HCT116 (cell line): ENCODE measurements around the gene EEFSEC. TPM values are rescaled to one million over a fixed set of nuclear protein-coding genes. Genes with fewer than 3 reads are reported as not detected.

Experiments
- ATAC-seq: fragments of 200-7000 bp; cut with Tn5 transposase; 2 replicates; pipeline ENCODE4 v1.9.1; 2020; ENCODE audit warnings: mild to moderate bottlenecking, moderate library complexity
- BruUV-seq: library from RNA; stranded (reverse); fragments of 400-500 nt; replicated peaks from 2 replicates; lab custom pipeline; 2021; lab: Mats Ljungman, UMichigan
- CTCF ChIA-PET: fragments of 300-600 bp; sonication (Branson Sonifier 250); formaldehyde crosslinking; loops from one replicate; lab custom pipeline; 2021; ENCODE audit warnings: antibody characterized with exemption; lab: Charles Lee
- POLR2A ChIA-PET: fragments of 300-600, 350-600 bp; sonication (Branson Sonifier 250); formaldehyde crosslinking; loops from one replicate; lab custom pipeline; 2021; ENCODE audit warnings: antibody characterized with exemption; lab: Charles Lee
- RAD21 ChIA-PET, 2 experiments: fragments of 300-600 bp; sonication (Branson Sonifier 250); formaldehyde crosslinking; loops; one replicate each; lab custom pipeline; 2023; ENCODE audit warnings: low total read pairs in 2 of 2; ENCODE audit not compliant: uncharacterized antibody in 2 of 2, unreplicated experiment in 2 of 2, low non-redundant PET in 1 of 2; lab: Charles Lee
- DNase-seq: peaks from one replicate; pipeline ENCODE4 v3.0.0-alpha.2; 2010; ENCODE audit warnings: low read depth, low spot score
- H2AFZ ChIP-seq: fragments of 200-600 bp; shearing (Covaris generic), sonication (generic); 2 replicates; pipeline ENCODE4 v1.6.1; 2017; ENCODE audit warnings: low read depth, mixed run types, mixed read lengths, antibody characterized with exemption, low read length; ENCODE audit not compliant: poor library complexity, severe bottlenecking
- H3K27ac ChIP-seq: 2 replicates; pipeline ENCODE4 v1.5.1; 2012; ENCODE audit warnings: low read depth, low read length
- H3K27me3 ChIP-seq: fragments of 200-600 bp; sonication (generic); 2 replicates; pipeline ENCODE4 v1.6.1; 2016; ENCODE audit warnings: mixed run types, low read length, mixed read lengths; ENCODE audit not compliant: insufficient read depth
- H3K36me3 ChIP-seq, 2 experiments: fragments of 200-500 bp in 1 of 2; fragments of 200-600 bp in 1 of 2; sonication (Bioruptor generic) in 1 of 2; sonication (generic) in 1 of 2; 2 replicates each; pipeline versions ENCODE4 v1.5.1 to v1.6.1; 2014 to 2016; ENCODE audit warnings: low read length in 2 of 2, inconsistent platforms in 1 of 2, mixed read lengths in 1 of 2, mixed run types in 1 of 2; ENCODE audit not compliant: insufficient read depth in 2 of 2, control insufficient read depth in 1 of 2
- H3K4me1 ChIP-seq, 2 experiments: fragments of 200-600 bp in 1 of 2; sonication (generic) in 1 of 2; 2 replicates each; pipeline versions ENCODE4 v1.5.1 to v1.6.1; 2012 to 2017; ENCODE audit warnings: low read length in 2 of 2, inconsistent platforms in 1 of 2, mild to moderate bottlenecking in 1 of 2, mixed read lengths in 1 of 2, mixed run types in 1 of 2, moderate library complexity in 1 of 2; ENCODE audit not compliant: insufficient read depth in 2 of 2, control insufficient read depth in 1 of 2
- H3K4me2 ChIP-seq: fragments of 200-600 bp; sonication (generic); 2 replicates; pipeline ENCODE4 v1.6.1; 2017; ENCODE audit warnings: mixed run types, low read length, mixed read lengths
- H3K4me3 ChIP-seq, 2 experiments: fragments of 200-600 bp in 1 of 2; sonication (generic) in 1 of 2; replicated peaks in 1 of 2; 2 replicates each; pipeline ENCODE4 v1.5.1; 2011 to 2016; ENCODE audit warnings: low read length in 2 of 2, control low read depth in 1 of 2, low read depth in 1 of 2, mild to moderate bottlenecking in 1 of 2, mixed read lengths in 1 of 2, mixed run types in 1 of 2
- H3K79me2 ChIP-seq: fragments of 200-600 bp; sonication (generic); 2 replicates; pipeline ENCODE4 v1.6.1; 2017; ENCODE audit warnings: mild to moderate bottlenecking, mixed run types, low read length, moderate library complexity, mixed read lengths; ENCODE audit not compliant: insufficient read depth
- H3K9ac ChIP-seq: fragments of 200-600 bp; sonication (generic); 2 replicates; pipeline ENCODE4 v1.6.1; 2016; ENCODE audit warnings: low read length, mixed read lengths
- H3K9me2 ChIP-seq: fragments of 200-600 bp; sonication (generic), shearing (Covaris generic); 2 replicates; pipeline ENCODE4 v1.6.1; 2017; ENCODE audit warnings: mixed run types, mild to moderate bottlenecking, moderate library complexity; ENCODE audit not compliant: insufficient read depth
- H3K9me3 ChIP-seq, 2 experiments: fragments of 200-500 bp in 1 of 2; fragments of 200-600 bp in 1 of 2; sonication (Bioruptor generic) in 1 of 2; sonication (generic) in 1 of 2; 2 replicates each; pipeline ENCODE4 v1.6.1; 2014 to 2017; ENCODE audit warnings: low read length in 2 of 2, mixed read lengths in 2 of 2, inconsistent platforms in 1 of 2, low read depth in 1 of 2, mild to moderate bottlenecking in 1 of 2, mixed run types in 1 of 2, moderate library complexity in 1 of 2; ENCODE audit not compliant: control insufficient read depth in 1 of 2, insufficient read depth in 1 of 2
- H4K20me1 ChIP-seq: fragments of 200-600 bp; sonication (generic), shearing (Covaris generic); 2 replicates; pipeline ENCODE4 v1.6.1; 2017; ENCODE audit warnings: mixed run types, mild to moderate bottlenecking, moderate library complexity; ENCODE audit not compliant: insufficient read depth
- CBX3 ChIP-seq: IDR thresholded peaks from 2 replicates; pipeline ENCODE4 v1.6.1; 2012; ENCODE audit warnings: low read depth
- CEBPB ChIP-seq: IDR thresholded peaks from 2 replicates; pipeline ENCODE4 v1.6.1; 2012; ENCODE audit warnings: low read depth
- CTCF ChIP-seq, 3 experiments: fragments of 200-600 bp in 1 of 3; sonication (generic) in 1 of 3; IDR thresholded peaks in 2 of 3; conservative IDR thresholded peaks in 1 of 3; 2 replicates each; pipeline ENCODE4 v1.5.1; 2012 to 2017; ENCODE audit warnings: low read depth in 2 of 3, low read length in 2 of 3, antibody characterized with exemption in 1 of 3, borderline replicate concordance in 1 of 3, control low read depth in 1 of 3, mild to moderate bottlenecking in 1 of 3, mixed read lengths in 1 of 3, mixed run types in 1 of 3, moderate library complexity in 1 of 3; ENCODE audit not compliant: insufficient read depth in 1 of 3
- EGR1 ChIP-seq: IDR thresholded peaks from 2 replicates; pipeline ENCODE4 v1.6.1; 2012; ENCODE audit warnings: low read depth
- ELF1 ChIP-seq: IDR thresholded peaks from 2 replicates; pipeline ENCODE4 v1.6.1; 2012; ENCODE audit warnings: low read depth, borderline replicate concordance
- EZH2 ChIP-seq: fragments of 200-600 bp; sonication (generic); IDR thresholded peaks from 2 replicates; pipeline ENCODE4 v1.6.1; 2017; ENCODE audit warnings: antibody characterized with exemption, mixed run types
- EZH2phosphoT487 ChIP-seq: fragments of 200-600 bp; IDR thresholded peaks from 2 replicates; pipeline ENCODE4 v1.6.1; 2018; ENCODE audit warnings: antibody characterized with exemption, borderline replicate concordance
- FOSL1 ChIP-seq: IDR thresholded peaks from 2 replicates; pipeline ENCODE4 v1.6.1; 2012; ENCODE audit warnings: low read depth
- JUND ChIP-seq: IDR thresholded peaks from 2 replicates; pipeline ENCODE4 v1.6.1; 2012
- POLR2A ChIP-seq: IDR thresholded peaks from 2 replicates; pipeline ENCODE4 v1.7.0; 2011; ENCODE audit warnings: borderline replicate concordance; ENCODE audit not compliant: insufficient read depth, insufficient read length; ENCODE audit errors: extremely low read depth
- POLR2AphosphoS5 ChIP-seq: IDR thresholded peaks from 2 replicates; pipeline ENCODE4 v1.6.1; 2011; ENCODE audit warnings: mild to moderate bottlenecking, low read depth, low read length, moderate library complexity
- RAD21 ChIP-seq: IDR thresholded peaks from 2 replicates; pipeline ENCODE4 v1.6.1; 2012; ENCODE audit warnings: low read depth, mild to moderate bottlenecking
- REST ChIP-seq: IDR thresholded peaks from 2 replicates; pipeline ENCODE4 v1.6.1; 2012; ENCODE audit warnings: low read depth
- SIN3A ChIP-seq: IDR thresholded peaks from 2 replicates; pipeline ENCODE4 v1.6.1; 2012; ENCODE audit warnings: low read depth
- TCF7L2 ChIP-seq: IDR thresholded peaks from 2 replicates; pipeline ENCODE4 v1.7.0; 2011; ENCODE audit warnings: borderline replicate concordance, inconsistent platforms; ENCODE audit not compliant: insufficient read depth, insufficient read length; ENCODE audit errors: extremely low read depth
- ZBTB33 ChIP-seq: IDR thresholded peaks from 2 replicates; pipeline ENCODE4 v1.6.1; 2011; ENCODE audit warnings: mild to moderate bottlenecking, low read length, moderate library complexity; ENCODE audit not compliant: insufficient replicate concordance; ENCODE audit errors: extremely low read depth
- intact Hi-C: fragments of 100-400 bp; cut with micrococcal nuclease; formaldehyde crosslinking; loops from 2 replicates; pipeline ENCODE4 v1.10.0; 2022
- total RNA-seq: library from RNA; stranded (reverse); gene quantifications from one replicate; pipeline ENCODE4 v1.2.1, GENCODE V29; 2021; ENCODE audit not compliant: unreplicated experiment

The EEFSEC gene
- total RNA-seq, 1 experiment from 2014 or later, result 16.1 TPM

- H3K4me2 ChIP-seq, result no peak overlapping the region
- H3K9ac ChIP-seq, result no peak overlapping the region
- RAD21 ChIA-PET, result no interaction called here
- POLR2A ChIA-PET, result no interaction called here
- TF ChIP-seq CEBPB (no peak), EZH2 (no peak), EGR1 (no peak), RAD21 (no peak), EZH2phosphoT487 (no peak), JUND (no peak), REST (no peak), CTCF (IDR thresholded peaks at IDR 0.05 in 2 of 3, conservative IDR thresholded peaks at IDR 0.05 in 1 of 3; ENCODE audit: borderline replicate concordance in 1 of 3, insufficient read depth in 1 of 3, low read depth in 2 of 3, low read length in 2 of 3) (no peak), ZBTB33 (no peak), FOSL1 (no peak), CBX3 (no peak), SIN3A (no peak), POLR2AphosphoS5 (no peak), ELF1 (no peak), TCF7L2 (no peak), POLR2A (no peak)
- CTCF ChIA-PET, result no interaction called here
- H2AFZ ChIP-seq, result no peak overlapping the region
- H3K9me2 ChIP-seq, result no peaks in the 10 kb centered on the region
- DNase-seq (no peak), ATAC-seq (no peak)
- H3K27ac ChIP-seq, result no peak overlapping the region
- no peaks in the 10 kb centered on the region for H3K36me3 ChIP-seq
- no peaks in the 10 kb centered on the region for H3K27me3 ChIP-seq
- no peaks in the 10 kb centered on the region for H4K20me1 ChIP-seq
- H3K4me1 ChIP-seq, result no peaks in the 10 kb centered on the region
- H3K79me2 ChIP-seq, result no peaks in the 10 kb centered on the region
- intact Hi-C loops, result no loop called here
- BruUV-seq, result no TSS peak
- no peak overlapping the region for H3K4me3 ChIP-seq
- H3K9me3 ChIP-seq, result no peaks in the 10 kb centered on the region
These were observed 171.8 kb downstream of the EEFSEC start for GRCh38 chr3:128324911-128325592.
